OCI-LY3 (cell line): ENCODE data around the gene GAPDH.

Experiments
- H2AFZ ChIP-seq: fragments of 200-600, 300-600 bp; shearing (Covaris generic); 2 replicates; pipeline ENCODE4 v1.6.0; 2014; ENCODE audit warnings: antibody characterized with exemption, low read depth, low read length
- H3K27ac ChIP-seq: fragments of 200-600, 300-600 bp; sonication (generic); 2 replicates; pipeline ENCODE4 v1.5.1; 2014; ENCODE audit warnings: mild to moderate bottlenecking, low read length, moderate library complexity, mixed read lengths
- H3K27me3 ChIP-seq: fragments of 200-600, 300-600 bp; sonication (generic); 2 replicates; pipeline ENCODE4 v1.6.1; 2014; ENCODE audit warnings: low read depth, low read length, mixed read lengths
- H3K36me3 ChIP-seq: fragments of 200-600, 300-600 bp; sonication (generic); replicated peaks from 2 replicates; pipeline ENCODE3; 2014; ENCODE audit warnings: low read depth, low read length, mixed read lengths
- H3K4me1 ChIP-seq: fragments of 300-600, 200-600 bp; sonication (generic); 2 replicates; pipeline ENCODE4 v1.6.1; 2014; ENCODE audit warnings: low read length, mixed read lengths
- H3K4me2 ChIP-seq: fragments of 200-600, 300-600 bp; sonication (generic); 2 replicates; pipeline ENCODE4 v1.6.1; 2014; ENCODE audit warnings: low read length, mixed read lengths
- H3K4me3 ChIP-seq: fragments of 300-600, 200-600 bp; sonication (generic); 2 replicates; pipeline ENCODE4 v1.5.1; 2014; ENCODE audit warnings: antibody characterized with exemption, mild to moderate bottlenecking, low read length, moderate library complexity
- H3K79me2 ChIP-seq: fragments of 300-600, 200-600 bp; shearing (Covaris generic); 2 replicates; pipeline ENCODE4 v1.6.1; 2014; ENCODE audit warnings: mild to moderate bottlenecking, low read length, mixed read lengths
- H3K9ac ChIP-seq: fragments of 300-600, 200-600 bp; shearing (Covaris generic); 2 replicates; pipeline ENCODE4 v1.6.0; 2014; ENCODE audit warnings: mild to moderate bottlenecking, low read length, moderate library complexity
- H3K9me3 ChIP-seq: fragments of 200-600, 300-600 bp; shearing (Covaris generic); 2 replicates; pipeline ENCODE4 v1.6.1; 2014; ENCODE audit warnings: low read length, mixed read lengths; ENCODE audit not compliant: insufficient read depth
- H4K20me1 ChIP-seq: fragments of 200-600, 300-600 bp; sonication (generic); 2 replicates; pipeline ENCODE4 v1.6.1; 2016; ENCODE audit warnings: low read length, mixed read lengths; ENCODE audit not compliant: insufficient read depth
- EZH2phosphoT487 ChIP-seq: fragments of 200-600 bp; shearing (Covaris generic); IDR thresholded peaks from 2 replicates; pipeline ENCODE4 v1.6.1; 2018; ENCODE audit warnings: antibody characterized with exemption, mixed run types, low read depth
- TF ChIP-seq, protein P1 (sequence below): fragments of 200-600, 300-600 bp; sonication (generic); IDR thresholded peaks from 2 replicates; pipeline ENCODE4 v1.5.1; 2014; ENCODE audit warnings: antibody characterized with exemption, low read length, low read depth

Gene GAPDH

GRCh38 chr12:6563448-6564050, 29.2 kb downstream of the GAPDH start:
- H3K27ac ChIP-seq, result no peak overlapping the region
- H3K27me3 ChIP-seq, result no peaks in the 10 kb centered on the region
- H2AFZ ChIP-seq, result no peak overlapping the region
- H4K20me1 ChIP-seq, result no peaks in the 10 kb centered on the region
- no peak overlapping the region for H3K4me2 ChIP-seq
- no peak overlapping the region for H3K9ac ChIP-seq
- peaks cover 59% of the 10 kb centered on the region for H3K36me3 ChIP-seq
- no peaks in the 10 kb centered on the region for H3K9me3 ChIP-seq
- H3K4me1 ChIP-seq, result peaks cover 4% of the 10 kb centered on the region
- no peak overlapping the region for H3K4me3 ChIP-seq
- peaks cover 44% of the 10 kb centered on the region for H3K79me2 ChIP-seq
- TF ChIP-seq EZH2phosphoT487, result no peak
- TF ChIP-seq, protein P1, sequence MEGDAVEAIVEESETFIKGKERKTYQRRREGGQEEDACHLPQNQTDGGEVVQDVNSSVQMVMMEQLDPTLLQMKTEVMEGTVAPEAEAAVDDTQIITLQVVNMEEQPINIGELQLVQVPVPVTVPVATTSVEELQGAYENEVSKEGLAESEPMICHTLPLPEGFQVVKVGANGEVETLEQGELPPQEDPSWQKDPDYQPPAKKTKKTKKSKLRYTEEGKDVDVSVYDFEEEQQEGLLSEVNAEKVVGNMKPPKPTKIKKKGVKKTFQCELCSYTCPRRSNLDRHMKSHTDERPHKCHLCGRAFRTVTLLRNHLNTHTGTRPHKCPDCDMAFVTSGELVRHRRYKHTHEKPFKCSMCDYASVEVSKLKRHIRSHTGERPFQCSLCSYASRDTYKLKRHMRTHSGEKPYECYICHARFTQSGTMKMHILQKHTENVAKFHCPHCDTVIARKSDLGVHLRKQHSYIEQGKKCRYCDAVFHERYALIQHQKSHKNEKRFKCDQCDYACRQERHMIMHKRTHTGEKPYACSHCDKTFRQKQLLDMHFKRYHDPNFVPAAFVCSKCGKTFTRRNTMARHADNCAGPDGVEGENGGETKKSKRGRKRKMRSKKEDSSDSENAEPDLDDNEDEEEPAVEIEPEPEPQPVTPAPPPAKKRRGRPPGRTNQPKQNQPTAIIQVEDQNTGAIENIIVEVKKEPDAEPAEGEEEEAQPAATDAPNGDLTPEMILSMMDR, result peak; percentile 75

DNA sequence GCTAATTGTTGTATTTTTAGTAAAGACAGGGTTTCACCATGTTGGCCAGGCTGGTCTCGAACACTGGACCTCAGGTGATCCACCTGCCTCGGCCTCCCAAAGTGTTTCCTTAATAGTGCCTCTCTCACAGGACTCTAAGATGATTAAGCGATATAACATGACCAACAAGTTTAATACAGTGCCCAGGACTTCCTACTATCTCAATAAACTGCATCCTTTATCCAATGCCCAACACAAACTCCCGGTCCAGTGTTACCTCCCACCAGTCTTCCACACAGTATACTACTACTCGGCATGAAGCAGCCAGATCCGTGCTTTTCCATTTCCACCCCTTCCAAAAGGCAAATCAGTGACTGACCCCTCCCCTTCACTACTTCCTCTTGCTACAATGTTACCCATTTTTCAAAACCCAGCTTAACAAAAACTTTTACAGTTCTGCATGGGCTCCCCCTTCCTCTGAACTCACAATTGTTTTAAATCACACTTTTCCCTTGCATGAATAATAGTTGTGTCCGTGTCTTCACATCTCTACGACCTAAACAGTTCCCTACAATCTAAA, 32.9 kb downstream of the GAPDH start:
- no peak overlapping the region for H2AFZ ChIP-seq
- H3K4me2 ChIP-seq, result peak overlapping the region; percentile 86
- H4K20me1 ChIP-seq, result no peaks in the 10 kb centered on the region
- H3K9ac ChIP-seq, result peak overlapping the region; percentile 88
- H3K27me3 ChIP-seq, result no peaks in the 10 kb centered on the region
- H3K9me3 ChIP-seq, result no peaks in the 10 kb centered on the region
- peaks cover 56% of the 10 kb centered on the region for H3K36me3 ChIP-seq
- H3K4me1 ChIP-seq, result peaks cover 6% of the 10 kb centered on the region
- no peak for TF ChIP-seq EZH2phosphoT487
- TF ChIP-seq, protein P1, result no peak
- peak overlapping the region; percentile 43 for H3K27ac ChIP-seq
- H3K79me2 ChIP-seq, result peaks cover 53% of the 10 kb centered on the region
- H3K4me3 ChIP-seq, result peak overlapping the region; percentile 88

DNA sequence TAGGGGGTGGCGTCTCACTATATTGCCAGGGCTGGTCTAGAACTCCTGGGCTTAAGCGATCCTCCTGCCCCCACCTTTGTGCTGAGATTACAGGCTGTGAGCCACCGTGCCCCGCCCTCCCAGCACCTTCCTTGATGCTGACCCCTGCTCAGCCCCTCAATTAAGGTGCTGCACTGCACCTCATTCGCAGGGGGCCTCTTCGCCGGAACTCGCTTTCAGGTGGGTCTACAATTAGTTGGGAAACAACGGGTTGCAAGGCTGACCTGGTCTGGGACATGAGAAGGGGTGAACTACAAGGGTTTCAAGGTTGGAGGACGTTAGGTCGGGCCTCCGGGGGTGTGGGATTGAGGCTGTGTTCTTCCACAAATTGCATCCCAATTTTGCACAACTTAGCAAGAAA, 35.0 kb downstream of the GAPDH start:
- H3K4me1 ChIP-seq, result peaks cover 6% of the 10 kb centered on the region
- TF ChIP-seq, protein P1, result no peak
- no peak for TF ChIP-seq EZH2phosphoT487
- no peak overlapping the region for H3K4me2 ChIP-seq
- no peak overlapping the region for H2AFZ ChIP-seq
- H3K27me3 ChIP-seq, result no peaks in the 10 kb centered on the region
- H3K79me2 ChIP-seq, result peaks cover 42% of the 10 kb centered on the region
- no peak overlapping the region for H3K4me3 ChIP-seq
- H3K9me3 ChIP-seq, result no peaks in the 10 kb centered on the region
- H4K20me1 ChIP-seq, result no peaks in the 10 kb centered on the region
- no peak overlapping the region for H3K27ac ChIP-seq
- H3K36me3 ChIP-seq, result peaks cover 53% of the 10 kb centered on the region
- H3K9ac ChIP-seq, result no peak overlapping the region

DNA sequence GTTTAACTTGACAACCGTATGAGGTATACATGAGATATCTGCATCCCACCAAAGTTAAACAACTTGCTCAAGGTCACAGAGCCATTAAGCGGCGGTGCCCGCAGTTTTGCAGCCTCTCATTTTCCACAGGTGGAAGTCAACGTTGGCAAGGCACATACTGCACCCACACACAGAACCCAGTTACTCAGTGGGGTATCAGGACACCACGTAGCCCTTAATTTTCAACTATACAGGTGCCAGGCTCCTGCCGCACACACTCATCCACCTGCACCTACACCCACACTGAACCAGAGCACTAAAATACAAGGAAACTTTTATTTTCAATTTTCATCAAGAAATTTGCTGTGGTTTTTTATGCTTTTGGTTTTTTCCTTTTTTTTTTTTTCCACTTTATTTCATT, 35.5 kb downstream of the GAPDH start:
- Histone ChIP-seq H3K4me1 (peaks cover 6% of the 10 kb centered on the region), H3K36me3 (peaks cover 53% of the 10 kb centered on the region), H2AFZ (no peak overlapping the region), H4K20me1 (no peaks in the 10 kb centered on the region), H3K9me3 (no peaks in the 10 kb centered on the region), H3K79me2 (peaks cover 40% of the 10 kb centered on the region), H3K27ac (no peak overlapping the region), H3K27me3 (no peaks in the 10 kb centered on the region), H3K4me3 (no peak overlapping the region), H3K4me2 (no peak overlapping the region), H3K9ac (no peak overlapping the region)
- TF ChIP-seq, protein P1, result no peak
- no peak for TF ChIP-seq EZH2phosphoT487
